HEK293 (cell line): ENCODE data around the gene THPO.
"Not testable (repeated sequence)": the region's sequence is repeated elsewhere in the genome, so short reads cannot be mapped to it uniquely, and the experiment has no call there.

ENCODE experiments used
- CTCF ChIA-PET: fragments of 350-600 bp; formaldehyde crosslinking; extraction: SDS; loops from one replicate; lab custom pipeline; 2021; ENCODE audit warnings: antibody characterized with exemption; lab: Yijun Ruan, JAX
- POLR2A ChIA-PET: fragments of 300-600 bp; formaldehyde crosslinking; extraction: SDS; loops from one replicate; lab custom pipeline; 2020; ENCODE audit warnings: antibody characterized with exemption, inconsistent platforms; lab: Yijun Ruan, JAX
- H3K27ac ChIP-seq: fragments of 200-500 bp; sonication (Bioruptor generic); 2 replicates; pipeline ENCODE4 v1.5.1; 2014; ENCODE audit warnings: low read depth, low read length, control low read depth, inconsistent platforms; ENCODE audit errors: extremely low read depth
- H3K36me3 ChIP-seq, 2 experiments: fragments of 200-500 bp in 1 of 2; sonication (Bioruptor generic) in 1 of 2; 1 replicate in 1 of 2; 2 replicates in 1 of 2; pipeline ENCODE4 v1.5.1; 2014 to 2017; ENCODE audit warnings: inconsistent platforms in 2 of 2, low read length in 2 of 2; ENCODE audit not compliant: control insufficient read depth in 2 of 2, insufficient read depth in 1 of 2
- H3K4me1 ChIP-seq: fragments of 200-500 bp; sonication (Bioruptor generic); 2 replicates; pipeline ENCODE4 v1.5.1; 2014; ENCODE audit warnings: mild to moderate bottlenecking, low read length, inconsistent platforms; ENCODE audit not compliant: control insufficient read depth, insufficient read depth
- H3K4me3 ChIP-seq: 2 replicates; pipeline ENCODE4 v1.5.1; 2011; ENCODE audit warnings: low read depth, mild to moderate bottlenecking, control low read depth, low read length, moderate library complexity
- H3K9me3 ChIP-seq: fragments of 200-500 bp; sonication (Bioruptor generic); 2 replicates; pipeline ENCODE4 v1.5.1; 2014; ENCODE audit warnings: low read depth, low read length, inconsistent platforms; ENCODE audit not compliant: control insufficient read depth, insufficient read depth
- GLIS1 ChIP-seq: fragments of 450-650 bp; formaldehyde crosslinking; IDR thresholded peaks from 2 replicates; pipeline ENCODE4 v1.5.1; 2016; ENCODE audit warnings: missing biosample characterization, missing genetic modification characterization
- MYNN ChIP-seq: fragments of 450-650 bp; formaldehyde crosslinking; IDR thresholded peaks from 2 replicates; pipeline ENCODE4 v1.5.1; 2016; ENCODE audit warnings: missing biosample characterization, missing genetic modification characterization, borderline replicate concordance
- RBAK ChIP-seq: fragments of 450-650 bp; formaldehyde crosslinking; IDR thresholded peaks from 2 replicates; pipeline ENCODE4 v1.5.1; 2016; ENCODE audit warnings: missing biosample characterization, missing genetic modification characterization
- ZFHX2 ChIP-seq: fragments of 450-650 bp; formaldehyde crosslinking; conservative IDR thresholded peaks from 2 replicates; pipeline ENCODE4 v1.5.1; 2016; ENCODE audit warnings: missing biosample characterization, missing genetic modification characterization
- ZIC2 ChIP-seq: fragments of 450-650 bp; formaldehyde crosslinking; IDR thresholded peaks from 2 replicates; pipeline ENCODE4 v1.5.1; 2016; ENCODE audit warnings: missing biosample characterization, missing genetic modification characterization
- ZNF155 ChIP-seq: fragments of 450-650 bp; formaldehyde crosslinking; IDR thresholded peaks from 2 replicates; pipeline ENCODE4 v1.5.1; 2016; ENCODE audit warnings: missing biosample characterization, missing genetic modification characterization
- ZNF174 ChIP-seq: fragments of 450-650 bp; formaldehyde crosslinking; IDR thresholded peaks from 2 replicates; pipeline ENCODE4 v1.5.0; 2017; ENCODE audit warnings: missing biosample characterization, mild to moderate bottlenecking, missing genetic modification characterization
- ZNF184 ChIP-seq: fragments of 450-650 bp; IDR thresholded peaks from 2 replicates; pipeline ENCODE4 v1.5.1; 2018; ENCODE audit warnings: missing biosample characterization, mild to moderate bottlenecking, missing genetic modification characterization
- ZNF248 ChIP-seq: fragments of 450-650 bp; formaldehyde crosslinking; IDR thresholded peaks from 2 replicates; pipeline ENCODE4 v1.5.1; 2017; ENCODE audit warnings: missing biosample characterization, missing genetic modification characterization
- ZNF302 ChIP-seq: fragments of 450-650 bp; formaldehyde crosslinking; IDR thresholded peaks from 2 replicates; pipeline ENCODE4 v1.5.1; 2016; ENCODE audit warnings: missing biosample characterization, missing genetic modification characterization, low read depth
- ZNF416 ChIP-seq: fragments of 450-650 bp; formaldehyde crosslinking; IDR thresholded peaks from 2 replicates; pipeline ENCODE4 v1.5.1; 2016; ENCODE audit warnings: missing biosample characterization, missing genetic modification characterization
- ZNF555 ChIP-seq: fragments of 450-650 bp; formaldehyde crosslinking; conservative IDR thresholded peaks from 2 replicates; pipeline ENCODE4 v1.5.1; 2017; ENCODE audit warnings: missing biosample characterization, mild to moderate bottlenecking, missing genetic modification characterization, inconsistent platforms
- ZNF76 ChIP-seq: fragments of 450-650 bp; formaldehyde crosslinking; IDR thresholded peaks from 2 replicates; pipeline ENCODE4; 2016; ENCODE audit warnings: low read depth, missing biosample characterization, missing genetic modification characterization, borderline replicate concordance
- TF ChIP-seq, protein P1 (sequence below): fragments of 450-650 bp; formaldehyde crosslinking; IDR thresholded peaks from 2 replicates; pipeline ENCODE4 v1.5.1; 2016; ENCODE audit warnings: missing biosample characterization, missing genetic modification characterization

Gene THPO

DNA sequence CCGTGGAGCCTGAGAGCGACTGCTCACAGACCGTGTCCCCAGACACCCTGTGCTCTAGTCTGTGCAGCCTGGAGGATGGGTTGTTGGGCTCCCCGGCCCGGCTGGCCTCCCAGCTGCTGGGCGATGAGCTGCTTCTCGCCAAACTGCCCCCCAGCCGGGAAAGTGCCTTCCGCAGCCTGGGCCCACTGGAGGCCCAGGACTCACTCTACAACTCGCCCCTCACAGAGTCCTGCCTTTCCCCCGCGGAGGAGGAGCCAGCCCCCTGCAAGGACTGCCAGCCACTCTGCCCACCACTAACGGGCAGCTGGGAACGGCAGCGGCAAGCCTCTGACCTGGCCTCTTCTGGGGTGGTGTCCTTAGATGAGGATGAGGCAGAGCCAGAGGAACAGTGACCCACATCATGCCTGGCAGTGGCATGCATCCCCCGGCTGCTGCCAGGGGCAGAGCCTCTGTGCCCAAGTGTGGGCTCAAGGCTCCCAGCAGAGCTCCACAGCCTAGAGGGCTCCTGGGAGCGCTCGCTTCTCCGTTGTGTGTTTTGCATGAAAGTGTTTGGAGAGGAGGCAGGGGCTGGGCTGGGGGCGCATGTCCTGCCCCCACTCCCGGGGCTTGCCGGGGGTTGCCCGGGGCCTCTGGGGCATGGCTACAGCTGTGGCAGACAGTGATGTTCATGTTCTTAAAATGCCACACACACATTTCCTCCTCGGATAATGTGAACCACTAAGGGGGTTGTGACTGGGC lies 33.3 kb downstream of the THPO start:
- peak; percentile 46; the same call in 1 of the 2 replicates for TF ChIP-seq GLIS1 (tag by site-specific recombination)
- TF ChIP-seq, protein P1, sequence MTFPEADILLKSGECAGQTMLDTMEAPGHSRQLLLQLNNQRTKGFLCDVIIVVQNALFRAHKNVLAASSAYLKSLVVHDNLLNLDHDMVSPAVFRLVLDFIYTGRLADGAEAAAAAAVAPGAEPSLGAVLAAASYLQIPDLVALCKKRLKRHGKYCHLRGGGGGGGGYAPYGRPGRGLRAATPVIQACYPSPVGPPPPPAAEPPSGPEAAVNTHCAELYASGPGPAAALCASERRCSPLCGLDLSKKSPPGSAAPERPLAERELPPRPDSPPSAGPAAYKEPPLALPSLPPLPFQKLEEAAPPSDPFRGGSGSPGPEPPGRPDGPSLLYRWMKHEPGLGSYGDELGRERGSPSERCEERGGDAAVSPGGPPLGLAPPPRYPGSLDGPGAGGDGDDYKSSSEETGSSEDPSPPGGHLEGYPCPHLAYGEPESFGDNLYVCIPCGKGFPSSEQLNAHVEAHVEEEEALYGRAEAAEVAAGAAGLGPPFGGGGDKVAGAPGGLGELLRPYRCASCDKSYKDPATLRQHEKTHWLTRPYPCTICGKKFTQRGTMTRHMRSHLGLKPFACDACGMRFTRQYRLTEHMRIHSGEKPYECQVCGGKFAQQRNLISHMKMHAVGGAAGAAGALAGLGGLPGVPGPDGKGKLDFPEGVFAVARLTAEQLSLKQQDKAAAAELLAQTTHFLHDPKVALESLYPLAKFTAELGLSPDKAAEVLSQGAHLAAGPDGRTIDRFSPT, result peak; percentile 42
- TF ChIP-seq ZNF302 (tag by site-specific recombination), result no peak
- no peak for TF ChIP-seq ZNF416
- no peak for TF ChIP-seq ZNF184 (tag by site-specific recombination)
- no peak for TF ChIP-seq ZNF76 (tag by site-specific recombination)
- TF ChIP-seq ZFHX2 (tag by site-specific recombination), result no peak
- Histone ChIP-seq H3K27ac (no peak overlapping the region), H3K9me3 (no peaks in the 10 kb centered on the region), H3K4me3 (no peak overlapping the region), H3K4me1 (no peaks in the 10 kb centered on the region), H3K36me3 (peaks cover 0 to 56% of the 10 kb centered on the region in 2 experiments; a peak in 1 of 3 replicates)
- POLR2A ChIA-PET, result interaction anchor here (1.5 kb wide), 2 partner anchors 16 to 18 kb away, joined by 5 to 6 read pairs; no protein-coding TSS in a partner anchor
- CTCF ChIA-PET, result interaction anchor here (0.7 to 3.1 kb wide), 3 partner anchors 11 to 169 kb away, joined by 3 to 13 read pairs (median 3); partner anchors contain the start of genes CLCN2 and POLR2H

DNA sequence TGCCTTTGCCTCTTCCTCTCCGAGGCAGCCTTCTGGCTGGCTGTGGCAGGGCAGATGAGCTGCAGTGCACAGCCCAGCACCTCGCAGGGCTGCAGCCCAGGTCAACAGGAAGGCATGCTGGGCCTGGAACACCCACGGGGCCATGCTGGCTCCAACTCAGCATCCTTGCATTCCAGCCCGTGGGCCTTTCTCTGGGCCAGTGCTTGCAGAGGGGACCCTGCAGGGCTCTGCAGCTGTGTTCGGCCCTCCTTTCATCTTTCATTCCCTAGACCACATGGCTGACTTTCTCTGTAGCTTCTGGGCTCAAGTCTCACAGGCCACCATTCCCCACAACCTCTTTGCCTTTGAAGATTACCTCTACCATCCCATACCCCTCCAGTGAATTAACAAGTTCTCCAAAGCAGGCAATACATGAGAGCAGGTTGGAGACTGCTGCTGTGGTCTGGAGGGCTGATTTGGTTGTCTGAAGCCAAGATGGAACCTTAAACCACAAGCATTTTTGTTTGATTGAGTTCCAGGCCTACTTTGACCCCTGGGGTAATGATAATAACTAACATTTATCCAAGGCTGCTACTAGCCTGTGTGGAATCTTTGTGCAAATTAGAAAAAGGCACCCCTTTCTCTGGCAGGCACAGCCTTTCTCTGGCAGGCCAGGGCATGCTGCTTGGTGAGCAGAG lies 34.7 kb downstream of the THPO start:
- Histone ChIP-seq H3K9me3 (no peaks in the 10 kb centered on the region), H3K4me1 (no peaks in the 10 kb centered on the region), H3K36me3 (peaks cover 0 to 56% of the 10 kb centered on the region in 2 experiments; a peak in 1 of 3 replicates)
- CTCF ChIA-PET, result no interaction called here
- TF ChIP-seq ZNF155 (no peak), ZNF174 (tag by site-specific recombination) (no peak), MYNN (no peak), ZIC2 (tag by site-specific recombination) (peak; percentile 81), ZNF555 (no peak)
- TF ChIP-seq, all 188 proteins: peak for 1
- Histone ChIP-seq H3K27ac (no peak overlapping the region), H3K4me3 (no peak overlapping the region)
- POLR2A ChIA-PET, result no interaction called here

DNA sequence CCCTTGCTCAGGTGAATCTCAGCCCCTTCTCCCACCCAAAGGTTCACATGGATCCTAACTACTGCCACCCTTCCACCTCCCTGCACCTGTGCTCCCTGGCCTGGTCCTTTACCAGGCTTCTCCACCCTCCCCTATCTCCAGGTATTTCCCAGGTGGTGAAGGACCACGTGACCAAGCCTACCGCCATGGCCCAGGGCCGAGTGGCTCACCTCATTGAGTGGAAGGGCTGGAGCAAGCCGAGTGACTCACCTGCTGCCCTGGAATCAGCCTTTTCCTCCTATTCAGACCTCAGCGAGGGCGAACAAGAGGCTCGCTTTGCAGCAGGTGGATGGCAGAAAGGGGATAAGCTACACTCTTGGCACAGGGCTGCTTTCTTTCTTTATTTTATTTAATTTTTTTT lies 36.1 kb downstream of the THPO start:
- POLR2A ChIA-PET, result interaction anchor here (1.1 kb wide), 1 partner anchor 20 kb away, joined by 4 read pairs; no protein-coding TSS in a partner anchor
- H3K4me1 ChIP-seq, result no peaks in the 10 kb centered on the region
- H3K4me3 ChIP-seq, result no peak overlapping the region
- TF ChIP-seq RBAK (no peak), ZNF248 (no peak)
- H3K36me3 ChIP-seq, result peaks cover 0 to 57% of the 10 kb centered on the region in 2 experiments; a peak in 1 of 3 replicates
- CTCF ChIA-PET, result no interaction called here
- H3K9me3 ChIP-seq, result no peaks in the 10 kb centered on the region
- H3K27ac ChIP-seq, result no peak overlapping the region

DNA sequence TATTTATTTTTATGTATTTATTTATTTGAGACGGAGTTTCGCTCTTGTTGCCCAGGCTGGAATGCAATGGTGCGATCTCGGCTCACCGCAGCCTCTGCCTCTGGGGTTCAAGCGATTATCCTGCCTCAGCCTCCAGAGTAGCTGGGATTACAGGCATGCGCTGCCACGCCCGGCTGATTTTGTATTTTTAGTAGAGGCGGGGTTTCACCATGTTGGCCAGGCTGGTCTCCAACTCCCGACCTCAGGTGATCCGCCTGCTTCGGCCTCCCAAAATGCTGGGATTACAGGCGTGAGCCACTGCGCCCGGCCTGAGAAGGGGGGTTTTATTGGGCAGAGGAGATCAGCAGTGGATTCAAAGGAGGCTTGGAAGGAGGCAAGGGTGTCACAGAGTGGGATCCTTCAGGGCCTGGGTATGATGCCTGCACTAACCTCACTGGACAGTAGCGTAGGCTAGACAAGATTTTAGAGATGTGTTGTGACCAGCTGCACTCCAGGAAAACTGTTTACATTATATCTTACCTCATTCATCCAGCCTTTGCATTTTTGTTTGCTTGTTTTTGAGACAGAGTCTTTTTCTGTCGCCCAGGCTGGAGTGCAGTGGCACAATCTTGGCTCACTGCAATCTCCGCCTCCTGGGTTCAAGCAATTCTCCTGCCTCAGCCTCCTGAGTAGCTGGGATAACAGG lies 38.4 kb downstream of the THPO start:
- H3K9me3 ChIP-seq, H3K4me3 ChIP-seq, H3K4me1 ChIP-seq, H3K27ac ChIP-seq, CTCF ChIA-PET, POLR2A ChIA-PET: not testable (repeated sequence)
- H3K36me3 ChIP-seq, result peaks cover 0 to 54% of the 10 kb centered on the region in 2 experiments; a peak in 1 of 3 replicates
